ENCODE data around the gene SIK3. TPM values are rescaled to one million over a fixed set of nuclear protein-coding genes. Genes with fewer than 3 reads are reported as not detected.

The SIK3 gene
- total RNA-seq, 4 donors from 2014 or later = 31.7 to 56.1 (median 45.3) TPM

DNA sequence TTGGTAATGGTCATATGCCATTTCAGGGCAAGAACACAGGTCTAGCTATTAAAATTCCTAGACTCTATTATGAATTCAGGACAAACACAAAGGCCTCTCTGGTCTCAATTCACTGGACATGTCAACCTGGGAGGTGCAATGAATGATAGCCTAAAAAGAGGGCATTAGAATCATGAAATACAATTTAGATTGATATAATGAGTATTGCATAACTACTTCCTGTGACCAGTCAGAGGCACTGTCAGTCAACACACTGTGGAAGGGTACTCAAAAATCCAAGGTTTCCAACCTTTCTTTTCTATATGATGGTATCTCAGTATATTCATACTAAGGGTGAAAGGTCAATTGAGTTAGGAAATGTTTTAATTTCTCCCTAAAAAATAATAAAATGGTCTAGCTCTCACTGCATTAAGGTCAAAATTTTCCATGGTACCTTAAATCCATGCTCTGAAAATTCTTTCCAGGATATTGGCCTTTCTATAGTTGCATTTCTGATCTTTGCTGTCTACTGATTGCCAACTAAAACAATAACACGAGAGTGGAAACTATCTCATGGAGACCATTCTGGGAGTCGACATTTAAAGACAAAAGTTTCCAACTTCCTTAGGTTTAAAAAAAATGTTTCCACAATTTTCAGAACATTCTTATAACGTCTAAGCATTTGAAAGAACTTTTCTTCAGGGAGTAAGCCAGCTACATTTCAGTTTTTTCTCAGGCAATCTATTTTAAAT, 179.1 kb downstream of the SIK3 start:
- TF ChIP-seq POLR2A (IDR thresholded peaks at IDR 0.05) (no peak), POLR2AphosphoS5 (IDR thresholded peaks at IDR 0.05) (no peak), EP300 (IDR thresholded peaks at IDR 0.05) (no peak)
- TF ChIP-seq, protein P1, sequence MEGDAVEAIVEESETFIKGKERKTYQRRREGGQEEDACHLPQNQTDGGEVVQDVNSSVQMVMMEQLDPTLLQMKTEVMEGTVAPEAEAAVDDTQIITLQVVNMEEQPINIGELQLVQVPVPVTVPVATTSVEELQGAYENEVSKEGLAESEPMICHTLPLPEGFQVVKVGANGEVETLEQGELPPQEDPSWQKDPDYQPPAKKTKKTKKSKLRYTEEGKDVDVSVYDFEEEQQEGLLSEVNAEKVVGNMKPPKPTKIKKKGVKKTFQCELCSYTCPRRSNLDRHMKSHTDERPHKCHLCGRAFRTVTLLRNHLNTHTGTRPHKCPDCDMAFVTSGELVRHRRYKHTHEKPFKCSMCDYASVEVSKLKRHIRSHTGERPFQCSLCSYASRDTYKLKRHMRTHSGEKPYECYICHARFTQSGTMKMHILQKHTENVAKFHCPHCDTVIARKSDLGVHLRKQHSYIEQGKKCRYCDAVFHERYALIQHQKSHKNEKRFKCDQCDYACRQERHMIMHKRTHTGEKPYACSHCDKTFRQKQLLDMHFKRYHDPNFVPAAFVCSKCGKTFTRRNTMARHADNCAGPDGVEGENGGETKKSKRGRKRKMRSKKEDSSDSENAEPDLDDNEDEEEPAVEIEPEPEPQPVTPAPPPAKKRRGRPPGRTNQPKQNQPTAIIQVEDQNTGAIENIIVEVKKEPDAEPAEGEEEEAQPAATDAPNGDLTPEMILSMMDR (IDR thresholded peaks at IDR 0.05) = no peak
- no peaks in the 10 kb centered on the region for H3K9me3 ChIP-seq
- H3K27ac ChIP-seq = no peak overlapping the region
- H3K4me3 ChIP-seq = no peak overlapping the region
- no peaks in the 10 kb centered on the region for H3K27me3 ChIP-seq
- no peak for ATAC-seq
- WGBS, 2 donors (ENCODE audit: low coverage in 1 of 2) = 18 to 34% methylated on average over 2 to 3 of the region's 3 CpGs
- H3K36me3 ChIP-seq = peaks cover 0 to 15% of the 10 kb centered on the region in 2 donors
- H3K4me1 ChIP-seq = peaks cover 0 to 11% (median 0%) of the 10 kb centered on the region in 3 donors

DNA sequence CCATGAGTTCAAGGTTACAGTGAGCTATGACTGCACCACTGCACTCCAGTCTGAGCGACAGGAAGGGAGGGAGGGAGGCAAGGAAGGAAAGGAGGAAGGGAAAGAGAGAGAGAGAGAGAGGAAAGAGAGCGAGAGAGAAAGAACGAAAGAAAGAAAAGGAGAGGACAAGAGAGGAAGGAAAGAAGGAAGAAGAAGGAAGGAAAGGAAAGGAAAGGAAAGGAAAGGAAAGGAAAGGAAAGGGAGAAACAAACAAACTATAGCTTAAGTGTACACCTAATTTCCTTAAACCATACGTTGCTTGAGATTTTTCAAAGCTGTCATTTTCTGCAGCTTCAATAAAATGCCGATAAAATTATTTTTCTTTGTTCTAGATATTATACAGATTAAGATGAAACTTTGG, 180.6 kb downstream of the SIK3 start:
- no peak for ATAC-seq
- Histone ChIP-seq H3K9me3 (no peaks in the 10 kb centered on the region), H3K27ac (no peak overlapping the region), H3K4me1 (peaks cover 0 to 23% (median 6%) of the 10 kb centered on the region in 3 donors), H3K4me3 (no peak overlapping the region), H3K27me3 (no peaks in the 10 kb centered on the region), H3K36me3 (peaks cover 0 to 15% of the 10 kb centered on the region in 2 donors)
- TF ChIP-seq POLR2AphosphoS5 (IDR thresholded peaks at IDR 0.05) = no peak
- TF ChIP-seq POLR2A (IDR thresholded peaks at IDR 0.05) = no peak
- 84 to 100% methylated on average over 2 to 5 of the region's 5 CpGs for WGBS, 2 donors (ENCODE audit: low coverage in 1 of 2)

- TF ChIP-seq, protein P1 (IDR thresholded peaks at IDR 0.05) = no peak
- TF ChIP-seq POLR2A (IDR thresholded peaks at IDR 0.05) (no peak), POLR2AphosphoS5 (IDR thresholded peaks at IDR 0.05) (no peak), EP300 (IDR thresholded peaks at IDR 0.05) (no peak)
- Histone ChIP-seq H3K4me3 (no peak overlapping the region), H3K27me3 (no peaks in the 10 kb centered on the region), H3K4me1 (peaks cover 0 to 30% (median 6%) of the 10 kb centered on the region in 3 donors), H3K36me3 (peaks cover 0 to 9% of the 10 kb centered on the region in 2 donors), H3K9me3 (no peaks in the 10 kb centered on the region), H3K27ac (no peak overlapping the region)
- 95% methylated on average over 10 to 11 of the region's 12 CpGs for WGBS, 2 donors (ENCODE audit: low coverage in 1 of 2)
- ATAC-seq = no peak
Observed at GRCh38 chr11:116916886-116917285, 181.3 kb downstream of the SIK3 start.

GRCh38 chr11:116916052-116916451, 182.2 kb downstream of the SIK3 start:
- H3K4me1 ChIP-seq = peaks cover 0 to 30% (median 6%) of the 10 kb centered on the region in 3 donors
- no peak for ATAC-seq
- 85 to 96% methylated on average over 2 of the region's 2 CpGs for WGBS, 2 donors (ENCODE audit: low coverage in 1 of 2)
- H3K27ac ChIP-seq = no peak overlapping the region
- H3K27me3 ChIP-seq = no peaks in the 10 kb centered on the region
- no peaks in the 10 kb centered on the region for H3K9me3 ChIP-seq
- TF ChIP-seq POLR2AphosphoS5 (IDR thresholded peaks at IDR 0.05) = no peak
- TF ChIP-seq, protein P1 (IDR thresholded peaks at IDR 0.05) = no peak
- TF ChIP-seq EP300 (IDR thresholded peaks at IDR 0.05) = no peak
- no peak for TF ChIP-seq POLR2A (IDR thresholded peaks at IDR 0.05)
- H3K4me3 ChIP-seq = no peak overlapping the region
- H3K36me3 ChIP-seq = peaks cover 0 to 7% of the 10 kb centered on the region in 2 donors

DNA sequence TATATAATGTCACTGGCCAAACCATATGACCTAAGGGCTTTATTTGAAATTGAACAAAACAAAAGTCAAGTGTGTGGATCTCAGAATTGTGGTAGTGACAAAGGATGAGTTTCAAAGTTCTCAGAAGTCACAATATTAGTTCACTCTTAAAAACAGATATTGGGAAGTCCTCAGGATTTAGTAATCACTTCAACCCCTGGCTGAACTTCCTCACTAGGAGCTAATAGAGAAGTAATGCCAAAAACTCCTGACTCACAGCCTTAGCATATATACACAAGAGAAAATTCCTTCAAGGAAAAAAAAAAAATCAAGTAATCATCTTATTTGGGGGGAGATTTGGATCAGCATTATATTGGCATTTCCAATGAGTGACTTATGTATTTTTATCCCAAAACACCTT, 185.2 kb downstream of the SIK3 start:
- H3K27me3 ChIP-seq = no peaks in the 10 kb centered on the region
- H3K36me3 ChIP-seq = no peaks in the 10 kb centered on the region
- H3K4me1 ChIP-seq = peaks cover 0 to 30% (median 6%) of the 10 kb centered on the region in 3 donors
- no peaks in the 10 kb centered on the region for H3K9me3 ChIP-seq
- no peak for TF ChIP-seq POLR2AphosphoS5 (IDR thresholded peaks at IDR 0.05)
- TF ChIP-seq, protein P1 (IDR thresholded peaks at IDR 0.05) = no peak
- TF ChIP-seq EP300 (IDR thresholded peaks at IDR 0.05) = no peak
- TF ChIP-seq POLR2A (IDR thresholded peaks at IDR 0.05) = no peak
- H3K4me3 ChIP-seq = no peak overlapping the region
- no peak for ATAC-seq
- no peak overlapping the region for H3K27ac ChIP-seq

Data from gastroesophageal sphincter (tissue), 4 donors.